Right ventricle myocardium superior (tissue), 1 donor: ENCODE results near the gene ROPN1L. TPM values are rescaled to one million over a fixed set of nuclear protein-coding genes. Genes with fewer than 3 reads are reported as not detected.

ENCODE experiments used
- ATAC-seq: fragments of 200-7000 bp; cut with Tn5 transposase; one replicate; pipeline ENCODE4 v1.9.1; 2020; ENCODE audit warnings: mild to moderate bottlenecking; ENCODE audit not compliant: poor library complexity
- DNase-seq: peaks from one replicate; pipeline ENCODE4 v3.0.0-alpha.2; 2020
- intact Hi-C: fragments of 100-400 bp; cut with DNase I; formaldehyde crosslinking; loops from one replicate; pipeline ENCODE4 v1.11.2; 2022
- total RNA-seq: library from RNA; stranded (reverse); fragmentation: NEBNext Ultra II Directional; extraction: Animal tissue kit (Norgen Biotek cat#: 25700); gene quantifications from one replicate; pipeline ENCODE4 v1.2.1, GENCODE V29; 2021
- donor health status: DM: no; HTN: yes; CAD: no; lungs with severe emphysema.

ROPN1L gene
- total RNA-seq, 1 donor from 2014 or later, result not detected

DNA sequence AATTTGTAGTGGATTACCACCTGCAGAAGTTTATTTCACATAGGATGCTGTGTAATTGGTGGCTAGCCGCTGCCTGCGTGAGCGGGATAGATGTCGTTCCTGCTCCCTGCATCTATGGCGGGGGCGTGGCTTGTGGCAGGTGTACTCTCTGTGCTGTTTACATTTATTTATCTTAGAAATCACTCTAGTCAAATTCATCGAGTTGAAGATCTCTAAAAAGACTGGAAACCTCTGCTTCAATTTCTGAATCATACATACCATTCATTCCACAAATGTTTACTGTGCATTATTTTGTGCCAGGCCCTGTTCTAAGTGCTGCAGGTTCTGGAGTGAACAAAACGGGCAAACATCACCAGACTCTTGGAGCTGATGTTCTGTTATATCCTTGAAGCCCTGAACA, 11.9 kb downstream of the ROPN1L start:
- intact Hi-C loops, result loop anchor here (1.0 kb wide), 1 partner anchor 174 kb away; no protein-coding TSS in a partner anchor
- ATAC-seq (no peak), DNase-seq (no peak)

DNA sequence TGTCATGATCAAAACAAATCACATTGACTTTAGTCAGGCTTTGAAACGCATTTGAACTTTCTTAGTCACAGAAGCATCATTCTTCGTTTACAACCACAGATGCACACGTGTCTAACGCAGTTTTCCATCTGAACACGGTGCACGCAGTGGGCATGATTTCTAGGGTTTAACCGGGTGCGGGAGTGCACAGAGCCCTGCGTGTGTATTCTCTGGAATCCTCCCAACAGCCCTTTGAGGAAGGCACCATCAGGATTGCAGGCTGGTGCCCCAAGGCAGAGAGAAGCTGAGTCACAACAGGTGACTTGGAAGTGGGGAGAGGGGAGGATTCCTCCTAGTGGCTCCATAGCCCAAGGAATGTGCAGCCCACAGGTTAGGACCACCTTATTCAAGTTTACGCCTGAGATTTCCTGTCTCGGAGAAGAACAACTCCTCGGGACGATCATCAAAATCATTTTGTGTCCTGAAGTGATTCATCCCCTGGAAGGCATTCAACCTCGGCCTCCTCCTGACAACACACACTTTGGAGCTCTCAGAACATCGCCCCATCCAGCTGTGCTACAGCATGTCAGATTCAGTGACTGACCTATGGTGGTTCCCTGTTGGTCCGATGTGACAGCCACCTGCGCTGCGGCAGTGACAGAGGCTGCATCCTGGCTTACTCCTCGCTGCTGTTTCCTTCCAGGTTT, 13.1 kb downstream of the ROPN1L start:
- intact Hi-C loops, result no loop called here
- DNase-seq, result no peak
- no peak for ATAC-seq

DNA sequence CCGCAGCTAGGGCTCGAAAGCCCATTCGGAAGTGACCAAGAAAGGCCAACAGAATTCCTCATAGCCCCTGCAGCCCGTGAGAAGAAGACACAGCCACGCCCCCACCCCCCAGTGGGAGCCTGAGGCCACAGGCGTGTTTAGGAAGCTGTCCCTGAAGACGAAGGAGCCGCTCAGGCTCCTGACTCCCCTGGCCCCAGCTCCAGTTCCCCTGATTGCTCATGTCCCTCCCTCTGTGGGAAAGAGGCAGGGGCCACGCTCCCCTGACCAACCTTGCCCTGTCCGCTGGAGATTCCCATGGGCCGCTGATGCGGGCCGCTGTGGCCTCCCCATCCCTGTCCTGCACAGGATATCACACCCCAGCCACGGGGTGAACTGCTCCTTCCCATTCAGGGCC, 13.6 kb downstream of the ROPN1L start:
- intact Hi-C loops, result no loop called here

DNA sequence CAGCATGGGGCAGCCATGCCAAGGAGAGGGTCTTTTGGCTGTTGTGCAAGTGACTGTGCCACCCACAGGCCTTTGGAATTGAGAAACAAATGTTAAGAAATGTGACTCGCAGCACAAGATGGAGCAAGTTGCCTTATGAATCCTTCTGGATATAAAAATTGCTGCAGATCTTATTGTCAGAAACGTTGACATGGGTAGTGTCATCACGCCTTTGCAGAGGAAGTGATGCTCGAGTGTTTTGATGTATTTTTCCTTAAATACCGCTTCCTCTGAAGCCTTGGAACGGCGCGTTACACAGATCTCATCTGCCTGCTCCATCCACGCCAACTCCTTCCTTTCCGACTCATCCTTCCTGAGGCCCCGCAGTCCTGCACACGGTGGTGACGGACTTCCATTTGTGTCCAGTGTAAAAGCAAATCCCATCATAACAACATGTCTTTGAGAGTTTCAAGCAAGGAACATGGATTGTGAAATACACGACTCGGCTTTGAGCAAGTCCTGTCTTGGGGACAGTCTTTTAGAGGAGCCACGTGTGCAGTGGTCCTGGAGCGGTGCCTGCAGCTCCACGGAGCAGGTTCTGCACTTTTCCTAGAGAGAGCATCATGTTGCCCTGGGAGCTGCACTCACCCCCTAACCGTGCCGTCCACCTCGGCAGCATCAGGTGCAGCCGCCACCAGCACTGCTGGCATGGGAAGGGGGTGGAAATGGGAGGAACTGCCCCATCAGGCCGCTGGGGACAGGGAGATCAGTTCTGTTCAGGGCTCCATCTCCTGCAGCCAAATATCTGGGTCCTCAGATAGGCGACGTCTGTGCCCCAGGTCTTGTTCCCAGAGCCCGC, 15.1 kb downstream of the ROPN1L start:
- no peak for ATAC-seq
- no peak for DNase-seq
- intact Hi-C loops, result no loop called here

More for the DNA sequence above, 13.6 kb downstream of the ROPN1L start:
- DNase-seq, result no peak
- no peak for ATAC-seq

DNA sequence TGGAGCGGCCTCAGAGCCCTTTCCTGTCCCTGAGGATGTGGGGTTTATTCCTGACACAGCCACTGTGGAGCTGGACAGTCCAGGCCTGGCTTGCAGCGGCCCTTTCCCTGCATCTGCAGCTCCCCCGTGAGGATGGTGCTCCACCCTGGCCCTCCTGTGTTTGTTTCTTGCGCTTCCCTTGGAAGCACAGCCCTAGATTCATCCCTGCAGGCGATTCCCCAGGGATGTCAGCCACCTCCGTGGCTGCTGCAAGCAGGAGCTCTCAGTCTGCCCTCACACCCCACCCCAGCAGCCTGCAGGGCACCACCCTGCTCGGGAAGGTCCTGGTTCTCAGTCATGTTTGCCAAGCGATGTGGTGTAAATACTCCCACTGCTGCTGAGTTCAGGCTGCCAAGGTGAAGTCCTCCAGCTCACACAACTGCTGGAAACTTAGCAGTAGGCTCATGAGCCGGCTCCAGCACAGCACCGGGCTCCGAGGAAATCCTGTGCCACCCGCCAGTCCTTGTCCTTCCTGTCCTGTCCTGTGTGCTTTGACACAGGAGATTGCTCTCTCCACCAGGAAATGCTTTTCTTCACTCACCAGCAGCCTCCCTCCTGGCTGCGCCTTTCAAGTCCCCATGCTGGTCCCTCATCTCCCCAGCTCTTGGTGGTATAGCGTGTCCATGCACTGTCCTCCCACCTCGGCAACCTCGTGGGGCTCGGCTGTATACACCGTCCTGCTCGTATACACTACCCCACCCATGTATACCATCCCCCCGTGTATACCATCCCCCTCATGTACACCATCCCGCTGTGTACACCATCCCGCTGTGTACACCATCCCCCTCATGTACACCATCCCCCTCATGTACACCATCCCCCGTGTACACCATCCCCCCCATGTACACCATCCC, 16.2 kb downstream of the ROPN1L start:
- DNase-seq (no peak), ATAC-seq (peak; percentile 57)

DNA sequence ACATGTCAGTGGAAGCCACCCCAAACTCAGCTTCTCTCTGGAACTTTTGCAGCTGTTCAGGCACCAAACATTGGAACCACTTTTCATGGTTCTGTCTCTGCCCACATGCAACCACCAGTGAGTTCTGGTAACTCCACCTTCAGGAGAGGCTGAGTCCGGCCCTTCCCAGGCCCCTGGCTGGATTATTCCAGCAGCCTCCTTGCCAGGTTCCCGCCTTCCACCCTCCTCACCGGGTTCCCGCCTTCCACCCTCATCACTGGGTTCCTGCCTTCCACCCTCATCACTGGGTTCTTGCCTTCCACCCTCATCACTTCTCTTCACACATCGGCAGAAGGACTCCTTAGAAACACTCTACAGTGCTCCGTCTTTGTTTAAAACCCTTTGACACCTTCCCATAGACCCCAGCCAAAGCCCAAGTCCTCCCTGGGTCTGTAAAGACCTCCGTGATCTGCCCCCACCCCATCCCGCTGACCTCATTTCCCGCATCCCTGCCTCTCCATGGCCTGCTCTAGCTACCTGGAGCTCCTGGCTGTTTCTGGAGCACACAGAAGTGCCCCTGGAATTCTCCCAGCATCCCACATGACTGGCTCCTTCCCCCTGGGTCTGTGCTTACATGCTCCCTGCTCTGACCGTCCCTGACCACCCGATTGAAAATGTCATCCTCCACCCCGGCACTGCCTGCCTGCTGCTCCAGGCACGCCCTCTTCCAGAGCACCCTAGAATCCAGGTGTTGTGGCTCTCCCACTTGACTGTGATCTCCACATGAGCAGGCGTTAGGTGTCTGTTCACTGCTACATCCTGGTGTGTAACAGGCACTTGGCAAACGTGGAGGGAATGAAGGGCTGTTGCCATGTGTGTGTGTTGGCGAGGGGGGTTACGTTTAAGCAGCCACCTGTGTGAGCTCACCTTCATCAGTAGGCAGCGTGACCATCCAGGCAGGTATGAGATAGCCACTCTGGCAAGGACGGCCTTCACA, 17.7 kb downstream of the ROPN1L start:
- intact Hi-C loops, result loop anchor here (5.0 kb wide), 1 partner anchor 103 kb away; the partner anchor contains the start of gene ANKRD33B
- no peak for ATAC-seq
- no peak for DNase-seq

More for the DNA sequence above, 16.2 kb downstream of the ROPN1L start:
- intact Hi-C loops, result no loop called here

DNA sequence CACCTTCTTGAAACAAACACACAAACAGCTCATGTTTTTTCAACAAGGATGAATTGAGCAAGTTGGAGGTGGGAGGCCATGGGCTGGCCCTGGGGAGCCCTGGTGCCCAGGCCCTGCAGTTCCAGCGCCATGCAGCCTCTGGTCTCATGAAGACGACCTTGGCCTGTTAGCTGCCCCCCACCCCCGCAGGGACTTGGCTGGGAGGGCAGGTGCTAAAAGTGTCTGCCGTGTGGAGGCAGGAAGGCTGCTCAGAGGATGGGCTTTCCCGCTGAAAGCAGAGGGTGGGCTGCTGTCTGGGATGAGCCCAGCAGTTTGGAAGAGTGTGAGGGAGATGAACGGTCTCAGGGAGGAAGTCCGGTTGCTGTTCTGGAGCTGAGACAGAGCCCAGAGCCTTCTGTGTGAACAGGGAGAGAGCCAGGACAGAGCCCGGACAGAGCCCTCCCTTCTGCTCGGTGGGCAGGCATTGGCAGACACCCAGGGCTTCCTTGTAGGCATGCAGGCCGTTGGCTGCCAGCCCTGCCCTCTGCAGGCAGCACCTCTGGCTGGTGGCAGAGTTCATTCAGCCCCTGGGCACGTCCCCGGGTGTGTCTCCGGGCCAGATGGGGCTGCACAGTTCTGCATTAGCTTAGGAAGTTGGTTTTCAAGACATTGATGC, 18.7 kb downstream of the ROPN1L start:
- intact Hi-C loops, result loop anchor here (5.0 kb wide), 1 partner anchor 102 kb away; the partner anchor contains the start of gene ANKRD33B
- ATAC-seq (peak; percentile 94), DNase-seq (peak; percentile 92)

DNA sequence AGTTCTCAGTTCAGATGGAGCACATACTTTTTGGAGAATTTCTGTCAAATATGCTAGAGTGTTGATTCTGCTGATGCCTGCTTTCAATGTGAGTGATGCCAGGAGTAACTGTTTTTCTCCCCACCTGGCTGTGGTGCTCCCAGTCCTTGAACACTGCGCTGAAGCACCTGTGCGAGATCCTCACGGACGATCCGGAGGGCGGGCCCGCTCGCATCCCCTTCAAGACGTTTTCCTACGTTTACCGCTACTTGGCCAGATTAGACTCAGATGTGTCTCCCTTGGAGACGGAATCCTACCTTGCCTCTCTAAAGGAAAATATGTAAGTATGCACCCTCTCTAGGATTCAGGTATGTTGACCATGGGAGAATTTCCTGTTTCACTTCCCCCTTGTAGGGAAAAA, 19.4 kb downstream of the ROPN1L start:
- intact Hi-C loops, result loop anchor here (5.0 kb wide), 1 partner anchor 101 kb away; the partner anchor contains the start of gene ANKRD33B
- ATAC-seq (no peak), DNase-seq (no peak)

DNA sequence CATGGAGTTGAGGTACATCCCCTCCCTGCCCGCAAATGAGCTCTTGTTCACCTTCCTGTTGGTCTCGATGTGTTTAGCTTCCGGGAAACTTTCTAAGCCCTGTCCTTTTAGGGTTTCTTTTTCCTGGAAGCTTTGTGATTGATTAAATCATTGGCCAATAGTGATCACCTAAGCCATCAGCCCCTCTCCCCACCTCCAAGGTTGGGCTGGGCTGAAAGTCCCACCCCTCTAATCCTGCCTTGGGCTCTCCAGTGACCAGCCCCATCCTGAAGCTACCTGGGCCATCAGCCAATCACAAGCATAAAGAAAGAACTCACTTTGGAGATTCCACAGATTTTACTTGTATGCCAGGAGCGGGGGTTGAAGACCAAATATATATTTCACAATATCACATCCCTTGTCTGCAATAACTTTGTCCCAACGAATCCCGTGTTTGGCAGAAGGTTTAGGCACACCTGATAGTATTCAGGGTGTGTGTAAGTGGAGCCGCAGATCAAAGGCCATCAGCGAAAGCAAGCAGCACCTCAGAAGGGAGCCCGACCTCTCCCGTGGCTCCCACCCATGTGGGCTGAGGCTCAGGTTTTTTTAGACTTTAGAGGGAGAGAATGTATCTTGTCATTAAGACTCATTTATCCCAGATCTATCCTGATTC, 20.4 kb downstream of the ROPN1L start:
- intact Hi-C loops, result loop anchor here (5.0 kb wide), 1 partner anchor 100 kb away; the partner anchor contains the start of gene ANKRD33B
- ATAC-seq (no peak), DNase-seq (no peak)

DNA sequence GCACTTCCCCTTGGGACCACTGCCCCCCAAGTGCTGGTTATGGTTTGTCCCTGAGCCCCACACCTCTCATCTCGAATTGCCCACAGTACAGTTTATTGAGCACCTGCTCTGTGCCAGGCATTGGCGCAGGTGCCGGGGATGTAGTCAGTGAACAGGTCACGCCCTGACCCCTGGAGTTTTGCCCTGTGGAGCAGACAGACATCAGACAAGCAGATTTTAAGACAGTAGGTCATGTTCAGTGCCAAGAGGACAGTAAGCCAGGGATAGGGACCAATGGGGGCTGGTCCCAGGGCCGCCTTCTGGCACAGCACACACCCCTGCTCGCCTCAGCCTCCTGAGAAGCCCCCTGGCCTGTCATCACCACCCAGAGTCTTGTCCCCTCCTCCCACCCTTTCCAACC, 21.9 kb downstream of the ROPN1L start:
- no peak for ATAC-seq
- no peak for DNase-seq
- intact Hi-C loops, result loop anchor here (5.0 kb wide), 1 partner anchor 99 kb away; the partner anchor contains the start of gene ANKRD33B

DNA sequence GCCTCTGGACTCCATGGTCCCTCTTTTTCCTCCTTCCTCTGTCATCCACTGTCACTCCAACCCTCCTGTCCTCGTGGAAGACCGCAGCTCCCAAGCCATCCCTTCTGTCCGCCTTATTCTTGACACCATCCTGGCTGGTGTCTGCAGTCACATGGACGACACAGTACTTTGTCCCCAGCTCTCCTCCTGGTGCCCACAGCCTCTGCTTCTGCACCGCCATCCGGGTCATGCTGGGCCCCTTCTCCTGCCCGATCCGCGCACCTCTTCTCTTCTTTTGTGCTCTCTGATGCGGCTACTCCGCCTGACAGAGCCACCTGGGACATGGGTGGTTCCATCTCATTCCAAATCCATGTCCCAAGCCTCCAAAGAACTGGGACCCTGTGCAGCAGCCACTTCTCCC, 22.5 kb downstream of the ROPN1L start:
- no peak for ATAC-seq
- intact Hi-C loops, result loop anchor here (5.0 kb wide), 1 partner anchor 98 kb away; the partner anchor contains the start of gene ANKRD33B
- DNase-seq, result no peak

DNA sequence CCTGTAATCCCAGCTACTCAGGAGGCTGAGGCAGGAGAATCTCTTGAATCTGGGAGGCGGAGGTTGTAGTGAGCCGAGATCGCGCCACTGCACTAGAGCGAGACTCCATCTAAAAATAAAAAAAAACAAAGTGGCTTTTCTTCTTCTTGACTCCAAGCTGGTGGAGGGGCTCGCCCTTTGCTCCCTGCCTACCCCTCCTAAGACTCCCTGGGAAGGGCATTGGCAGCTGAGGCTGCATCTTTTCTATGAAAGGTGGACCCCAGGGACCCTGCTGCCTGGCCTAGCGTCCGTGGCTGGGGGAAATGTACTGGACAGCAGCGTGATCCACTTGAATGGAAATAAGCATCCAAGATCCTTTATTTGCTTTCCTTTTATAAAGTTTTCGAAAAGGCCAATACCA, 24.0 kb downstream of the ROPN1L start:
- intact Hi-C loops, result no loop called here
- ATAC-seq (no peak), DNase-seq (no peak)

DNA sequence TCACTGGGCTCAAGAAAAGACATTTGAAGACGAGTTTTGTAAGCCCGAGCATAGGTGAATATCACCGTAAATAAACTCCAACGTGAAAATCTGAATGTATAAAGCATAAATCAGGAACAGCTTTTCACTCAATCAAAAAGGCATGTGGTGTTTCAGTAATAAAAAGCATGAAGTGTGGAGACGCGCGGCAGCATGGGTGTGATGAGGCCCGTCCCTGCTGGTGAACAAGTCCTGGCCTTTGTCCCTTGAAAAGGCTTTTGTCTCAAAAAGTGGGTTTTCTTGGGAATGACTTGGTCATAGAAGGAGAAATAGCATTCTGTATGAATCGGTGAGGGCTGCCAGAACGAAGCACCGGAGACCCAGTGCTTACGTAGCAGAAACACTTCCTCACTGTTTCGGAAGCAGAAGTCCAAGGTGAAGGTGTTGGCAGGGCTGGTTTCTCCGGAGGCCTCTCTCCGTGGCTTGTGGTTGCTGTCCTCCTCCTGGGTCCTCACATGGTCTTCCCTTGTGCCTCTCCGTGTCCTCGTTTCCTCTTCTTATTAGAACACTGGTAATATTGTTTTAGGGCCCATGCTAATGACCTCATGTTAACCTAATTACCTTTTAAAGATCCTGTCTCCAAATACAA, 24.9 kb downstream of the ROPN1L start:
- intact Hi-C loops, result no loop called here
- ATAC-seq (no peak), DNase-seq (no peak)

DNA sequence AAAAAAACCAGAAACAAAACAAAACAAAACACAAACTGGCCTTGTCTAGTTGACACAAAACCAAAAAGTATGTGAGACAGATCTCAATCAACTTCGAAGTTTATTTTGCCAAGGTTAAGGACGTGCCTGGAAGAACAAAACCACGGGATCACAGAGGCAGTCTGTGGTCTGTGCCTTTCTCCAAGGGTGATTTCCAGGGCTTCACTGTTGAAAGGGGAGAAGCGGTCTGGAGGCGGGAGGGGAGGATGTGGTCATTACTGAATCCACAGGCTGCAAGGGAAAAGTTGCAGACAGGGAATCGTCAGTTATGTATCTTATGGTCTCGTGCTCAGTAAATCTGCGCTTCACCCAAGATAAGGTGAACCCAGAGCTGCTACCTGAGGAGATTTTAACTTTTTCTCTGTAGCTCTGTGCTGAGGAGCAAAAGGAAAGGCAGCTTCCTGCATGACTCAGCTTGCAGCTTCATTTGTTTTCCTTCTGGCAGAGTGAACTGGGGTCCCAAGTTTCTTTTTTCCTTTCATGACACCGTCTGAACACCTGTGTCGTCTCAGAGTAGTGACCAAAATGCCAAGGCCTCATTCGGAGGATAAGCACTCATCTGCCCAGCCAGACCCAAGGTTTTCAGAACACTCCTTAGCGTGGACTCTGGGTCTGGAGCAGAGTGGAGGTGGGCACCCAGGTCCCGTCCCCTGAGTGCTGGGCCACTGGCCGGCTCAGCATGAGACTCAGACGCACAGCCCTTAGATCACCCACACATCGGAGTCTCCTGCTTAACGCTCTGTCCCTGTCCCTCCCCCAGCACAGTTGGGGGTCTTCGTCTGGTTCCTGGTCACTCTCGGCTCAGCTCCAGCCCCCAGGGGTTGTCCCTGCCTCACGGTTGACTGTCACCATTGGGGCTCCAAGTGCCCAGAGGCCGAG, 25.9 kb downstream of the ROPN1L start:
- ATAC-seq, result no peak
- intact Hi-C loops, result no loop called here
- DNase-seq, result no peak

DNA sequence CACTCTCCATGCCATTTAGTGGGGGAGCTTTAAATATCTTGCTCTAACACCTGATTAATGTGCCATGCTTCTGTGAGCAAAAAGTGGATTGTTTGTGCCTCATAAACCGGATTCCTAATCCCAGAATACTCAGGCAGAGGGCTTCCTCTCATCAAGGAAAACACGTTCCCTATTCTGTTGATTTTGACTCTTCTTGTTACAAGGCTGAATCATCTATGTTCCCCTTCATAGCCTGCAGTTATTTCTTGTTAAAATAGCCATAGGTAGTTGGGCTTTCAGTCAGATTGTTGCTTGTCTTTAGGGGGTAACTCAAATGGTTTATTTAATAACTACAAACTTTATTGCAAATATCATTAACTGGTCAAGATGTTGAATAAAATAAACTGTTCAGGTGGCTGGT, 26.6 kb downstream of the ROPN1L start:
- ATAC-seq (no peak), DNase-seq (no peak)
- intact Hi-C loops, result no loop called here
